Epithelial cell of prostate (primary cell): Measurements from ENCODE around the gene PEAK1.

Experiments used
- DNase-seq: peaks from one replicate; pipeline ENCODE4 v3.0.0-alpha.2; 2011; ENCODE audit warnings: low read depth, low spot score
- H3K27ac ChIP-seq: fragments of 450-650 bp; 2 replicates; pipeline ENCODE4 v1.5.1; 2017; ENCODE audit warnings: mild to moderate bottlenecking

PEAK1 gene

DNA sequence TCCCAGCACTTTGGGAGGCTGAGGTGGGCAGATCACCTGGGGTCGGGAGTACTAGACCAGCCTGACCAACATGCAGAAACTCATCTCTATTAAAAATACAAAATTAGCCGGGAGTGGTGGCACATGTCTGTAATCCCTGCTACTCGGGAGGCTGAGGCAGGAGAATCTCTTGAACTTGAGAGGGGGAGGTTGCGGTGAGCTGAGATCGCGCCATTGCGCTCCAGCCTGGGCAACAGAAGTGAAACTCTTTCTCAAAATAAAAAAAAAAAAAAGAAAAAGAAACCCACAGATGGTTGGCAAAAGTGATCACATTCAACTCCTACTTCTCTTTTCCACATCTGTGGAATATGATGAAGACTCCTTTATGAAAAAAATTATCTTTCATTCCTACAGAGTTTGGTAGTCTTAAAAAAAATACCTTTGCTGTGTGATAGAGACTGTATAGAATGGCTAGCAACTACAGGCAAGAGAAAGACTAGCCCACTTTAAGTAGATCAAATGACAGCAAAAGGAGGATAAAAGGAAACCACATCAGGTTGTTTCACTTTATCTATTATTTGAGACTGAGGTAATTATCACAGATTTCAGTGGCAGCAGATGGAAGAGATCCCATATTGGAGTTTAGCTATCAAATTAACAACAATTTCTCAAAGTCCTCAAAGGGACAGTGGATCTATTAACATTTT is 176.0 kb downstream of the PEAK1 start:
- no peak for DNase-seq
- H3K27ac ChIP-seq, result no peak overlapping the region

GRCh38 chr15:77243135-77243534 is 176.8 kb downstream of the PEAK1 start:
- no peak overlapping the region for H3K27ac ChIP-seq
- no peak for DNase-seq

- no peak overlapping the region for H3K27ac ChIP-seq
- no peak for DNase-seq
These were observed 179.9 kb downstream of the PEAK1 start for GRCh38 chr15:77239882-77240608.

GRCh38 chr15:77235566-77235965 is 184.3 kb downstream of the PEAK1 start:
- no peak for DNase-seq
- no peak overlapping the region for H3K27ac ChIP-seq

DNA sequence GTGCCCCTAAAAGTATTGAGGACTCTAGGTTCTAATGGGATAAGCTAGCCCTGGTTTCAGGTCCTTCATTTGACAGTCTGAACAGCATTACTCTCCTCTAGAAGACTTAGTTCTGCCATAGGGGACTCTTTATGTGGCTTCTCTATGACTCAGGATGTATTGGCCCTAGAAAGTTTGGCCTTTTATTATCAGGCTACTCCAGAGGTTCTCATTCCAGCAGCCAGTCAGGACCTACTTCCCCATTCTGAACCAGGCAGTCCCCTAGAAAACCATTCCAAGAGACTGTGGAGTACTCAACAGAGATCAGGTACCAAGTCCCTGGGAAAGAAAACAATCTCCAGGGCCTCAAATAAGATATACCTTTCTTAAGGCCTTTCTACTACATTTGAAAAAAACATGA is 191.1 kb downstream of the PEAK1 start:
- DNase-seq, result no peak
- no peak overlapping the region for H3K27ac ChIP-seq

GRCh38 chr15:77226652-77227051 is 193.3 kb downstream of the PEAK1 start:
- no peak for DNase-seq
- no peak overlapping the region for H3K27ac ChIP-seq

DNA sequence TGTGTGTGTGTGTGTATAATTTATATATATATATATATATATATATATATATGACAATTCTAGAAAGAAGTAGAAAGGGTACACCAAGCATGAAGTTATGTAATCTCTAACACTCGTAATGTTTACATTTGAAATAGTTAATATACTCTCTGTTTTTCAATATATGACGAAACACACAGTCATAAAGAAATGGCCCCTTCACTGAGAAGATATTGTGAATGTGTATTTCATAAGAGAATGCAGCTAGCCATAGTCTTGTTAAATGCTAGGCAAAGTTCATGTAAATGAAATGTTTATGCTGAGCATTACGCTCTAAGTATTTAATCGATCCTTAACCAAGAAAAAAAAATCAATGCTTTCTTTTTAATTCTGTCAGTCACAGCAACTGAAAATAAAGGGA is 194.3 kb downstream of the PEAK1 start:
- no peak for DNase-seq
- no peak overlapping the region for H3K27ac ChIP-seq

DNA sequence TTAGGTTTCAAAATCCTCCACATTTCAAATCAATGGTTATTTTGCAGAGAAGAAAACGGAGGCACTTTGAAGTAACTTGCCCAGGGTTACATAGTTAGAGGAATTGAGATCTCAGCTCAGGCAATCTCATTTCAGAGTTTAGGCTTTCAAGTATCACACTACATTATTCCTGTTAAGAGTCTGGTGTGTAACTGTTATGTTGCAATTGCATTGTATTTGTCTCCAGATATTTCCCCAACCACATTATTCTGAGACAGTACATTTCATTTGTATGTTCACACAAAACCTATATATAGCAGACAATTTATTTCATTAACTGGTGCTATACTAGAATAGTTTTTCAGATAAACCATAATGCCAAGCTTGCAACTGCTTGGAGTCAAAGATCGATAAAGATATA is 194.8 kb downstream of the PEAK1 start:
- no peak for DNase-seq
- no peak overlapping the region for H3K27ac ChIP-seq

DNA sequence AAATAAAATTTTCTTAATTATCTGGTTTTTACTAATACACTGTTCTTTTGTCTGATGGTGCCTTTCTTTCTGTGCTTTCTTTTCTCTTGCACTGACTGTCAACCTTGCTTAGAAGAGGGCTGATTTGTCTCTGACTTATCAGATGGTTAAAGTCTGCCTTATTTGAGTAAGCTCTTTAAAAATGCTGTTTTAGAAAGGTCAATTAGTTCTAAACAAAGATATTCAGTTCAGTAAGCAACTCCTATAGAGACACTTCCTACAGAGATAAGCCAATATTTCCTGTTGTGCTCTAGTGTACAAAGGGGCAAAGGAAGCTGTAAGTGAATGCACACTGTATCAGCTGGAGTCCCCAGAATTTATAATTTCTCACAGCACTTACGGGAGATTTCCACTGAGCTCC is 195.6 kb downstream of the PEAK1 start:
- no peak overlapping the region for H3K27ac ChIP-seq
- DNase-seq, result no peak

DNA sequence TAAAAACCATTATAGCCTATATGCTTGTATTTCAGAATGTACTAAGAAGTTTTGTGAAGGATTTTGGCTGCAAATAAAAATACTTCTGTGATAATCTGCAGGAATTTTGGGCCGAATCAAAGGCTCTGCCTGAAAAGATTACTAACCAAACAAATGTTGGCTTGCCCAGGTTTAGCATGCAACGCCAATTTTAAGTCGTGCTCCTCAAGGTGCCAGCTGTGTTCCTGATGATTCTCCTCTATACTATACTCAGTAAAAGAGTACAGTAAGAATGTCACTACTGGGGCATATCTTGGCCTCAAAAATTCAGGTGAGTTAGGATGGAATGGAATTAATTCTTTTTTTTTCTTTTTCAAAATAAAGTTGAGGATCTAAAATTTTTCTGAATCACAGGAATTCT is 198.2 kb downstream of the PEAK1 start:
- no peak overlapping the region for H3K27ac ChIP-seq
- DNase-seq, result no peak

DNA sequence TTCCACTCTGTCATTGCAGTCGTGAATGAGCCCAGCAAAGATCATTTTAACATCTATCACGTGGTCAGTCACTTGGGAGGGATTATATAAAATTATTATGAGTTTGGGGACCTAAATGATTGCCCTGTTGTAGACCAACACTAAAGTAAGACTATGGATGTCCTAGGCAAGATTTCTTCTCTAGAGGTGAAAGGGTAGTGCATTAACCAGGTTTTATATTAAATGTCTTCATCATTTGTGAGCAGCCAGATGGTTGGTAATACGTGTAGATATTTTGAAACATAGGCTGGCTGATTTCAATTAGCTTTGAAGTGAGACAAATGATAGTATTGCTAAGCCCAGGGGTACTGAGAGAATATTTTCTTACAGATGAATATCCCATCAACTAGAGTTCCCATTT is 198.7 kb downstream of the PEAK1 start:
- no peak for DNase-seq

DNA sequence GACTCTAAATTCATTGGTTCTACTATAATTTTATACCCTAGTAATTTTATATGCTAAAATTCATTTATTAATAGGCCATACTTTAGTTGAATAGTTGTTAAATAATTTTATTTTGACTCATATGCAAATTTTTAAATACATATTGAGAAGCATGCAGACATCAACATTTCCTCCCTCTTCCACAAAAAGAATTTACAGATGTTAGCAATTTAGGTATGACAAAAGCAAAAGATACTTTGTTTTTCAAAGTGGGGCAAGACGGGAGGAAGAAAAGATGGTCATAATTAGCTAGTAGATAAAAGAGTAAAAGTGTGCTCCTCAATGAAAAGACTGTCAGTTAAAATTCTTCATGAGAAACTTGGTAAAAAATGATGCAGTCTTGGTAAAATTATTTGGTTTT is 200.1 kb downstream of the PEAK1 start:
- DNase-seq, result no peak
- no peak overlapping the region for H3K27ac ChIP-seq

More for the DNA sequence above, 198.7 kb downstream of the PEAK1 start:
- no peak overlapping the region for H3K27ac ChIP-seq

DNA sequence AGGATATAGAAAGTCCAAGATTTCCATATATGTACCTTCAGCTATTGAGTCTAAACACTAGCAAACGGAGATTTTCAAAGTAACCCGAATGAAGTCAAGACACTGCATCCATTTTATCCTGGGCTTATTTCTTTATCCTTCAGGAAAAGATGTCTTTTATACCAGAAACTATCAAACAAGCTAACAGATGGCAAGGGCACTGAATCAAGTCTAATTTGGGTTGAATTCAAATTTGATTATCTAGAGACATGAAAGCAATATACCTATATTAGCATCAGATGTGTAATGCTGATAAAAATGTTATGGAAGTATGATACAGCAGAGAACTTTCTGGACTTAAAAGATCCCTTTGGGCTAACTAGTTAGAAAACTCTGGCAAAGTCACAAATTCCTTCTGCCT is 210.7 kb downstream of the PEAK1 start:
- H3K27ac ChIP-seq, result no peak overlapping the region
- no peak for DNase-seq

GRCh38 chr15:77208241-77208640 is 211.7 kb downstream of the PEAK1 start:
- no peak overlapping the region for H3K27ac ChIP-seq
- DNase-seq, result no peak

DNA sequence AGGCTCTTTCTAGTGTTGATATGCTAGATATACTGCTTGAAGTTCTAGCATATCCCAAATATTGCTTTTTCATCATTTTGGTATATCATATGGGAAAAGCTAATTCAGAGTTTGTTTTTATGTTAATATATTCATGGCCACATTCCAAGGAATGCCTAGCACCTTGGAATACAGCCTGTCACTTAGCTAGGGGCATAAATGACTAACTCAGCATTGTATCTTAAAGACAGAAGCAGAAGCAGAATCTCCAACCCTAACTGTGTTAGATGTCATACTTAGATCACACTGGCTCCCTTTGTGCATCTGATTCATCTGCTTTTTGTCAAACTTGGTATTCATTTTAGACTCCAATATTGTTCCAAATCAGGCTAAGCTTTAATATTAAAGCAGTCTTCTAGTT is 218.2 kb downstream of the PEAK1 start:
- H3K27ac ChIP-seq, result no peak overlapping the region
- no peak for DNase-seq

GRCh38 chr15:77196381-77196780 is 223.5 kb downstream of the PEAK1 start:
- no peak overlapping the region for H3K27ac ChIP-seq
- DNase-seq, result no peak

DNA sequence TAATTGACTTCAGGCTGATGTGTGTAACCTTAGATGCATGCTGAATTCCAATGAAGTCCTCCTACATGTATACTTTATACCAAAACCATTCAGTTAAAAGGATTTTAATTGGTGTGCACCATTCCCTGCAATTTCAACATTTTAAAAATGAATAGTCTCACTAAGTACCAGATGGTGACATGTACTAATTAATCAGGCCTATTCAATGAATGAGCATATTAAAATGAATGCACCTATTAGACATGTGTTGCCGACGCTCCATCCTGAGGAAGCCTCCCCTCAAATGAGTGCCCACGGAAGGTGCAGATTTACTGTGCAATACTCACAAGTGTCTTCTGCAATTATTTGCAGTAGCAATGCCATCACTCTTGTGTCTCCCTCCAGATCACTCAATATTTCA is 224.3 kb downstream of the PEAK1 start:
- DNase-seq, result no peak
- no peak overlapping the region for H3K27ac ChIP-seq

DNA sequence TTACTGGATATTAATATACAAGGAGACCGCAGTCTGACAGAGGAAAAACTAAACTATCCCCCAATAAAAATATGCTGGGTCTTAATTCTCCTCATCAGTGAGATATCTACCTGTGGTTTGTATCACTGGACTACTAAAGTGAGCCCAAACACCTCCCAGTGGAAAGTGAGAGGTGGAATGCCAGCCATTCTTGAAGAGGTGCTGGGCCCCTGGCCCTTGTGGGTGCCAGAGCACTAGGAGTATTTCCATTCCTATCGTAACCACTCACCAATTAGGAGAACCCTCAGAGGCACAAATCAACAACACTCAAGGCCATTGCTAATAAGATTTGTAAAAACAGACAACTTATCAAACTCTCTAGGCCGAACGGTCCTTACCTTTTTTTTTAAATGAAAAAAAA is 227.5 kb downstream of the PEAK1 start:
- no peak overlapping the region for H3K27ac ChIP-seq
- DNase-seq, result no peak

- DNase-seq, result no peak
- no peak overlapping the region for H3K27ac ChIP-seq
These were observed 228.6 kb downstream of the PEAK1 start for GRCh38 chr15:77191230-77191834.

DNA sequence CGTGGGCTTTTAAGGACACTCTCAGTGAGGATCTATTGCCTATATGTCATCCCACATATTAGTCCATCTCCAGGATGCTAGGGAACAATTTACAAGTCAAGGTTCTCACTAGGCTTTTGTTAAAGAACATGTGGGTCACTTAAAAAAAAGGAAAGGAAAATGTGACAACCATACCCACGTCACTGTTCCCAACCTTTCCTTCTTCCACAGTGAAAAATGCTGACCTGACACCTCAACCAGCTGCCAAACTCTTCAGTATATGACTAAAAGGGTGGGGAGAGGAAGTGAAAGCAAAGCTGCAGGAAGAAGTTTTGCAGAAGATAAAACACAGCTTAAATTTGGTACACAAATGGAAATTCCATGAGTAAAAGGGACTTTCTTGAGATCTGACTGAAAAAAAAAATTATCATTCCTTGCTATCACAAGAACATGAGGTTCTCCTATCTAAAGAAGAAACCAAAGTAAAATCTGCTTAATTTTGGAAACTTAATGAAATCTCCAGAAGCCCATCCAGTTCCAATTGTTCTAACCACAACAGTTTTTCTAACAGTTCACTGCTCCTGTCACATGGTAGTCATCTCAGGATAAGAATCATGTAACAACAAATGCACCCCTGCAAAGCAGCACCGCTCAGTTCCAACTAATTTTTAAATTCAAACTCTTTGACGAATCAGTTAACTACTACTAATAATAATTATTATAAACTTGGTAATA is 232.0 kb downstream of the PEAK1 start:
- H3K27ac ChIP-seq, result no peak overlapping the region
- no peak for DNase-seq

GRCh38 chr15:77186594-77187011 is 233.3 kb downstream of the PEAK1 start:
- DNase-seq, result no peak
- no peak overlapping the region for H3K27ac ChIP-seq
